ENCODE data around the gene EIF3A. TPM values are rescaled to one million over a fixed set of nuclear protein-coding genes. Genes with fewer than 3 reads are reported as not detected.

EIF3A gene
- total RNA-seq: 114 and 117 TPM in 2 replicates

DNA sequence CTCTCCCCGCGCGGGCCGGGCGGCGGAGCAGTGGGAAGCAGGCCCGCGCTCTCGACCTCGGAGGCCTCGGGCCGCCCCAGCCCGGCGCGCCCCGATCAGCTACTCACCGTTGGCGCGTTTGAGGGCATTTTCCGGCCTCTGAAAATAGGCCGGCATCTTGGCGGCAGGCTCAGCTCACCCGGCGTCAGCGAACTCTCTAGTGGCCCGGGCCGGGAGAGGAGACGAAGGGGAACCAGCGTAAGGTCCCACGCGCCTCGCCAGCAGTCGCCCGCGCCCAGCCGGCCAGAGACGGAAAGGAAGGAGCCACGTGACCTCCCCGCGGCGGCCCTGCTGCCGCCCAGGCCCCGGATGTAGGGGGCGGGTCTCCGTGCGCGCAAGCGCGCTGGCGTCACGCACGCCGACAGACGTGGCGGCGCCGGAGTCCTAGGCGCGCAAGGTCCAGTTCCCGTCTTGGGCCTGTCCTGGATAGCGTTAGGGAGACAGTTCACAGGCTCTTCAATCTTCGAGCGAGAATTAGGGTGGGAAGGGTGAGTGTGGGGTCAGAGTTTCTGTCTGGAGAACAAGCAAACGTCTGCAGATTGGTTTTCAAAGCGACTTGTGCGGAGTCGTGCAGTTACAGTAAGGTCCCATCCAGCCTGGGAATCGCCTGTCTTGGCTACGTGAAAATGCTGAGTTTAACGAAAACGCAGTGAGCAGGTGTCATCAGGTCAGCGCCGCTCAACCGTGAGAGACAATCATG is at the start of gene EIF3A:
Gene EIF3A, minus strand, starts transcription at position 297 of the 739 bp plus-strand sequence. Its CDS starts 141 bp downstream, at position 156.

GRCh38 chr10:119103903-119104653 is 23.5 kb upstream of the EIF3A start, which contains the start of gene DENND10:
Gene DENND10 (plus strand): TSS chr10:119104113. CDS start chr10:119104143, 30 bp downstream.

DNA sequence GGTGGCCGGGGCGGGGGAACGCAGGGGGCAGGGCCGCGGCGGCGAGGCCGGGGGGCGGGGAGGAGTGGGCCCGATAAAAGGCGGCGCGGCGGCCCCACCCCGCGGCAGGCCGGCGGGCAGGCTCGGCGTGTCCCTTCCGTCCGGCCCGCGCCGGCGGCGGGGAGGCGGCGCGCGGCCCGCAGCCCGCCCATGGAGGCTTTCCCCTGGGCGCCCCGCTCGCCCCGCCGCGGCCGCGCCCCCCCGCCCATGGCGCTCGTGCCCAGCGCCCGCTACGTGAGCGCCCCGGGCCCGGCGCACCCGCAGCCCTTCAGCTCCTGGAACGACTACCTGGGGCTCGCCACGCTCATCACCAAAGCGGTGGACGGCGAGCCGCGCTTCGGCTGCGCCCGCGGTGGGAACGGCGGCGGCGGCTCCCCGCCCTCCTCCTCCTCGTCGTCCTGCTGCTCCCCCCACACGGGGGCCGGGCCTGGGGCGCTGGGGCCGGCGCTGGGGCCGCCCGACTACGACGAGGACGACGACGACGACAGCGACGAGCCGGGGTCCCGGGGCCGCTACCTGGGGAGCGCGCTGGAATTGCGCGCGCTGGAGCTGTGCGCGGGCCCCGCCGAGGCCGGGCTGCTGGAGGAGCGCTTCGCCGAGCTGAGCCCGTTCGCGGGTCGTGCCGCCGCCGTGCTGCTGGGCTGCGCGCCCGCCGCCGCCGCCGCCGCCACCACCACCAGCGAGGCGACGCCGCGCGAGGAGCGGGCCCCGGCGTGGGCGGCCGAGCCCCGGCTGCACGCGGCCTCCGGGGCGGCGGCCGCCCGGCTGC is 50.8 kb downstream of the EIF3A start, which contains the start of gene NANOS1:
Gene NANOS1, plus strand, starts transcription at position 102 of the 808 bp plus-strand sequence. Its CDS starts 88 bp downstream, at position 190.

Other genes with a start within 250 kb of the EIF3A start
- 0.61 and 2.3 TPM in 2 replicates for gene NANOS1, start 51.1 kb downstream of the EIF3A start, total RNA-seq
- gene DENND10, start 23.3 kb upstream of the EIF3A start, total RNA-seq: 53.8 and 54.6 TPM in 2 replicates
- gene SFXN4, start 84.9 kb upstream of the EIF3A start, total RNA-seq: 18.8 and 19.5 TPM in 2 replicates
- 214 and 241 TPM in 2 replicates for gene PRDX3, start 98.0 kb upstream of the EIF3A start, total RNA-seq
- 22.1 and 26.3 TPM in 2 replicates for gene GRK5, start 126.8 kb upstream of the EIF3A start, total RNA-seq